Measurements from ENCODE around the gene SALL1.

SALL1 gene

DNA sequence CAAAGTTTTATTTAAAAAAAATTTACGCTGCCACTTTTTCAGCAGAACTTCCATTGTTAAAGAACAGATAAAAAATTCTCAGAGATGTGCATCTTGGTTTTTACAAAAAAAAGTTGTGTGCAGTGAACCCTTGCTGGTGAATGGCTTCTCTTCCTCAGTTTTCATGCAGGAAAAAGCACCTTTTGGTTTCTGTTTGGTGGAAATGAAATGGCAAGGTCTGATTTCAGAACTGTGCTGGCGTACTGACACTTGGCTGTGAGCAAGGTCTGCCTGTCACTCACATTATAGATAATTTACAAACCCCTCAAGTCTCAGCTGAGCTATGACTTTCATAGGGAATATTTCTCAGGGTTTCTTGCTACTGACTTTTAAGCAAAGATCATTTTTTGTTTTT is 5.7 kb upstream of the SALL1 start:
- no peak for DNase-seq (ENCODE audit: low read depth)

DNA sequence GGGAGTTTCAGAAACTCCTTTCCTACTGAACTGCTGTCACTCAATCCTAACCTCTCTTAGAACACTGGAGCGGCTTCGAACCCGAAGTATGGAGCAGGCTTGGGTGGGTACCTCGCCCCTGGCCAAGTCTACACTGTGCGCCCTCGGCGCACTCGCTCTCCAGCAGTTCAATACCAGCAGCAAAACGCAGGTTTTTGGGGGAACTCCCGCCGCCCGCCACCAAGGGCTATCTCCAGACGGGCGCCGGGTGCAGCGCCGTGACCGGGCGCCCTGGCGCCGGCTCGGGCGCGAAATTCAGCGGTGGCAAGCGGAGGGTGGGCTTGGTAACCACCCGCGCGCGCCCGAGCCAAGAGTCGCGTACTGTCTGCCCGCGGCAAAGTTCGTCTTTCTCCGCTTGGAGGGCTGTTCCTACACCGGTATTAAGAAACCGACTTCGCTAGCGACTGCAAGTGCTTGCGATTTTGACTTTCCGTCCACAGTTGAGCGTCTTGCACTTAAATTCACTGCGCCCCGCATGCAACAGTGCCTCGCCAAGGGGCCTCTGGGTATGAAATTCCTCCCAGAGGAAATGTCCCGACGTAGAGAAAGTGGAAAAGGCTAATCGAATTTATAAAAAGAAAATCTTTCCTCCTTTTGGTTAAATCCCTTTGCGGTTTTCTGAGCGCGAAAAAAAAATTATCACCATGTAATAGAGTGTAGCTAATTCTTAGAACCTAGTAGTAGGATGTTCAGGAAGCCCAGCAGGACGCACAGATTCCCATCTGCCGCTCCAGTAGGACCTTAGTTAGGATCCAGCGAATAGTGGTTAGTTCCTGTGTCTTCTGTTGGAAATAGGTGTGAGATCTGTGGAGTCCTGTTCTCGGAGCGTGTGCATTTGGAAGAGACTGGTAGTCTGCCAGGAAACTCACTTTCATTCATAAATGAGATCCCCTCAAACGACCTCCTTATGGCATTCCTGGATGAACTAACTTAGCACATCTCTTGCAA is 5.0 kb upstream of the SALL1 start:
- no peak for DNase-seq (ENCODE audit: low read depth)

DNA sequence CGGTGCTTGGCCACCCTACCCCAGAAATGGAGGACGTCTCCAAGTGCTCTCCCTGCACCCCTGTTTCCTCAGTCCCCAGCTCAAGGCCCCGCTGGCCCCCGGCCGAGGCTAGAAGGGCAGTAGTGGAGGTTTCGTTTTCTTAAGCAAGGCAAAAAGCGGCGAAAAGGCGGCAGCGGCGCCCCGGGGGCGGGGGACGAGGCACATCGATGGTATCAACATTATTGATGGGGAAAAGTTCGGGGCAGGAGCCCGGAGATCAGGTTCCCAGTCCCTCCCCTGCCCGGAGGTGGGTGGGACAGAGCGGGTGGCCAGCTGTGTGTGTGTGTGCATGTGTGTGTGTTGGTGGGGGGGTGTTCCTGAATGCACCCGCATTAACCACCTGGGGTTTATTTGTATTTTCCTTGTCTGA is 4.1 kb upstream of the SALL1 start:
- no peak for DNase-seq (ENCODE audit: low read depth)

DNA sequence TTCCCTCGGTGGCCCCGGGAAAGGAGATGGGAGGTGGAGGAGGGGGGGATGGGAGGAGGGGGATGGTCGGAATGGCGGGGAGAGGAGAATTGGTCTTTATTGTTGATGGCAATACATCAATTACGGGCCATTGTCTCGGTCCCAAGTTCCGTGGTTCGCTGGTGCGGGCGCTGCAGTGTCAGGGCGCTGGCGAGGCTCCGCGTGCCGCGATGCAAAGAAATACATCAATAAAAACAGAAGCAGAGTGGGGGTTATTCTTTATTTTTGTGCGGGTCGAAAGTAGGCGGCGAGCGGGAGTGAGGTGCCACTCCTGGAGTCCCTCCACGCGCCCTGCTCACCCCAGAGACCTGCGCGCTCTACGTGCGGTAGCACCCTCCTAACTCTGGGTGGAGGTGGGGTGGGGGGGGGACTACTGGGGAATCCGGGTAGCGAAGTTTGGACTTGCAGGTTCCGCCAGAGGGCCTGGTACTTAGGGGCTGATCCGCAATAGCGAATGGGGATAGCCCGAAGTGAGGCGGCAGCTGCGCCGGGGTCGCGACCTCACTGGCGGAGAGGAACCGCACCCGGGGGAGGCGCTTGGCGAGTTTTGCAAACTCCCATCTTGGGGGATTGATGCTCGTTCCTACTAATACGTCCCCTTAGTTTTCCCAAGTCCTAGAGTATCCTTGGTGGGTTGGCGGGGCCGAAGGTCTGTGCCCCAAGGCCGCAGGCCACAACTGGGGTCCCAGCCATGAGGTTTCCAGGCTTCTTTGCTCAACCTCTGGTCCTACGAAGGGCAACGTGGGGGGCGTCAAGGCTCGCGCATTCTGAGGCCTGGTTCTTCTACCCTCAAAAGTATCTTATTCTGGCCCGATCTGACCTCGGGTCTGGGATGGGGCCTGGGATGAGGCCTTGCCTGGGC is 3.5 kb upstream of the SALL1 start:
- DNase-seq (ENCODE audit: low read depth) = no peak

DNA sequence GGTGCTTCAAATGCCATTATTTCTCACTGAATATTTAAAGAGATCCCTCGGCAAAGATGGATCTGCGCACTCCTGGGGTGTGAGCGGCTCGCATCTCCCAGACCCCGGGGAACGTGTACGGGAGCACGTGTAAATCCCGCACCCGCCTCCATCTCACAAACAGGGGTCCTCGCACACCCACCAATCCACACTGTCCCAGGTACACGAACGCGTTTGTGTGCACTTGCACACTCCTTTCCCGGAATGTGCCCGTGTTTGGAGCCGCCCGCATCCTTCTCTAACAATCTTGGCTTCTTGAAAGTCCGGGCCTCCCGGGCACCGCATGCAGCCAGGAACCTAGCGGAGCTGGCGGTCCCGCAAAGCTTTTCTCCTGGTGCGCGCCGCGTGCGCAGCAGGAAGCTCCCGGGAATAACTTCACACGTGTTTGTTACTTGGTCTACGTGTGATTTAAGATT is 2.5 kb upstream of the SALL1 start:
- DNase-seq (ENCODE audit: low read depth) = no peak

DNA sequence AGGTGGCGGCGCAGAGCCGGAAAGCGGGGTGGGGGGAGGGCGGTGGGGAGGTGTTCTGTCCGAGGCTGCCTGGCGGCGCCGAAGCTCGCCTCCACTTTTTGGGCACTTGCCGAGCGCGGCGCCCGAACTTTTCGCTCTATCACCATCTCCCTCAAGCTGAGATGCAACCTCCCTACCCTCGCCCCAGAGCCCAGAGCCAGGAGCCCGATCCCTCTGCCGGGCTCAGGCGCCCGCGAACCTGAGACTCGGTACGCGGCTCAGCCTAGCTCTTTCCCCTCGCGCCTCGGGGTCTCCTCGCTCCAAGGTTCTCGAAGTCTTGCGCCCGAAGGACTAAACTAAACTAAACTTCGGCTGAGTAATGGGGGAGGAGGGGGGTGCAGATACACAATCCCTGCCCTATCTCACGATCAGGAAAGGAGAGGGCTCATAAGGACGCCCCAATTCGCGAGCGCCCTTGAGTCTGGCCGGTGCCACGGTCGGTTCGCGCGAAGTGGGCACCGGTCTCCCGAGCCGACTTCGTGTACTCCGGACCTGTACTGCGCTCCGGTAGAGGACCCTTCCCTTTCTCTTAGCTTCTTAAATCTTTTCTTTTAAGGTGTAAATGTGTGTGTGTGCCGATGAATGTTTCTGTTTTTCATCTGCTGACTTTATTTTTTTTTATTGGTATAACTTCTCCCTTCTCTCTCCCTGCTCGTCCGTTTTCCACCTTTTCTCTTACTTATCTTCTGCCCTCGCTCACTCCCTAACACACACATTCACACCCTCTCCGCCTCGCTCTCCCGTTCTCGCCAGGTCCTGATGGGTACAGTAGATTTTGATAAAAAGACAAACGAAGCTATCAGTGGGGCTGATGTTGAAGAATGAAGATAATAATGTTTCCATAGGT is 1.9 kb upstream of the SALL1 start:
- DNase-seq (ENCODE audit: low read depth) = no peak

GRCh38 chr16:51151961-51152663 is 1.0 kb upstream of the SALL1 start:
- DNase-seq (ENCODE audit: low read depth) = no peak

- no peak for DNase-seq (ENCODE audit: low read depth)
Measured at GRCh38 chr16:51151435-51151960, 428 bp upstream of the SALL1 start.

GRCh38 chr16:51150165-51150887 is 744 bp downstream of the SALL1 start:
- DNase-seq (ENCODE audit: low read depth) = no peak

DNA sequence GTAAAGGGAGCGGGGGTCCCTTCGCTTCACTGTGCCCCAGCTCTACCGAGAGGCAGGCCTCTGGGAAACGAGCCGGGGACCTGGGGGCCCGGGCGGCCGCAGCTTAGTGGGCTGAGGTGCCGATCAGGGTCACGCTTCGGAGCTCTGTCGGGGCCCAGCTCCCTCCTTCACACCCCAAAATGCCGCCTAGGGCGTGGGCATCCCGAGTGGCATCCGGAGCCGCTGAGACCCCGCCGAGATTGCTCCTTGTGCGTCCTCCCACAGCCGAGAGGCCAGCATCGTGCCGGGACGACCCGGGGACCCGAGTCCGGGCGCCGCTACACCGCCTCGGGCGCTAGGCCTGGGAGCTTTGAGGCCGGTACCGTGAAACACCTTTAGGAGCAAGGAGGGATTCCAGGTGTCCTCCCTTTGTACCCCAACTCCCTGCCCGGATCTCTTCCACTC is 1.3 kb downstream of the SALL1 start:
- no peak for DNase-seq (ENCODE audit: low read depth)

- no peak for DNase-seq (ENCODE audit: low read depth)
Measured at GRCh38 chr16:51149251-51149661, 1.8 kb downstream of the SALL1 start.

- no peak for DNase-seq (ENCODE audit: low read depth)
Measured at GRCh38 chr16:51148678-51149228, 2.3 kb downstream of the SALL1 start.

DNA sequence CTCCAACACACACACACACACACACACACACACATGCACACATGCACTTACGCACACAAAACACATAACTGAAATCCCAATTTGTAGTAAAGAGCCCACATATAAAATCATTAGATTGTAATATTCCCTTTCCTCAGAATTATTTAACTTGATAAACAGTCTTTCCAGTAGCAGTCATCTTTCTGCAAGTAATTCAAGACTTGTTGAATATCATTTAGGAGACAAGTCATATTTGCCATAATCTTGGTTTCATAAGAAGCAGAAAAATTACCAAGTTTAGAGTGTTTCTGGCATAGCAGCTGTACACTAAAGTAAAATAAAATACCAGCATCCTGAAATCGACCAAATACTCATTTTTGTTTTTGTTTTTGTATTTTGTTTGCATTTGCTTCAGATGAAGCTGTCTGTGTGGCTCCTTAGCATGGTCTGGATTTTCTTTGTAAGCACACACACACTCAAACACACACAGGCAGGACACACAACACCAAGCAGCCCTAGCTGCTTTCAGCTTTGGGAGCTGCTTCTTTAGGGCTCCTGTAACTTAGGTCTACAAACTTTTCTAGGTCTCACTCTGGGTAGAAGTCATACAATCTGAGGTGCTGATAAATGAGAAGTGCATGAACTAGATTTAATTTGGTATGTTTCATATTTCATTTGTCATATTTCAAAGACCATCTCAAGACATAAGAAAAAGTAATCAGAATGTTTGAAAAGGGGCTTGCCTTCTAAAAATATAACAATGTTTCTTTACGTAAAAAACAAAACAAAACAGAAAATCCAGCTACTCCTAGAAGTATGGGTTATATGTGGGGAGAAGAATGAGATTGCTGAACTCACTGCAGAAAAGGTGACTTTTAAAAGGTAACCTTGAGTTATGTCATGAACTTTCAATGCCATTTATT is 3.0 kb downstream of the SALL1 start:
- DNase-seq (ENCODE audit: low read depth) = no peak

GRCh38 chr16:51146256-51146924 is 4.7 kb downstream of the SALL1 start:
- no peak for DNase-seq (ENCODE audit: low read depth)

GRCh38 chr16:51144203-51144602 is 6.9 kb downstream of the SALL1 start:
- DNase-seq (ENCODE audit: low read depth) = no peak

DNA sequence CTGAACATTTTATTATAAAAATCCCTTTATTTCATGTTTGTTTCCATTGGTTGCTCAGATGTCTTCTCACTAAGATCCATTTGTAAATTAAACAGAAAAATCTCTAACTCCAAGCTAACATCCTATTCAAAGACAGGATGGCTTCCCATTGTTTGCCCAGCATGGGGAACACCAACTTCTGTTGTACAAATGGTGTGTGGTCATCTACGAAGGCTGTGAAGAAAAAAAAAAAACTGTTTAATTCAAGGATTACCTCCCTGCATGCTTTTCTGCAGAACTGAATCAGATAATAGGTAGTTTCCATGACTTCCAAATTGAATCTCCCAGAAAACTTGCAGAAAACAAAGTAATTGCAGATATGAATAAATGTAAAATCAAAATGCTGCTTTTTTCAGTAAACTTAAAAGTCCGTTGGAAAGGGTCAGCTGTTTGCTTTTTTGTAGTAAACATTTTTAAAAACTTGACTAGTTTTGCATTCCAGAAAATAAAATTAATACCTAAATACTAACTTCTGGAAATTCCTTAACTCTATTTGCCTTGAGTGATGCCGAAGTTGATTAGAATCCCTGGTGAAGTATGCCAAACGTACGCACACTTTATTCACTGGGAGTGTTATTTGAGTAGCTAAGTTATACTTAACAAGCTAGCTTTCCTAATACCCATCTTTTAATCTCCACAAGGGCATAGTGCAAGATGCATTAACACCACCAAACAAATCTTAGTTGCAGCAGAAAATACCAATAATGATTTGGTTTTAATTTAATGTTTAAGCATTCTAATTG is 7.7 kb downstream of the SALL1 start:
- no peak for DNase-seq (ENCODE audit: low read depth)

DNA sequence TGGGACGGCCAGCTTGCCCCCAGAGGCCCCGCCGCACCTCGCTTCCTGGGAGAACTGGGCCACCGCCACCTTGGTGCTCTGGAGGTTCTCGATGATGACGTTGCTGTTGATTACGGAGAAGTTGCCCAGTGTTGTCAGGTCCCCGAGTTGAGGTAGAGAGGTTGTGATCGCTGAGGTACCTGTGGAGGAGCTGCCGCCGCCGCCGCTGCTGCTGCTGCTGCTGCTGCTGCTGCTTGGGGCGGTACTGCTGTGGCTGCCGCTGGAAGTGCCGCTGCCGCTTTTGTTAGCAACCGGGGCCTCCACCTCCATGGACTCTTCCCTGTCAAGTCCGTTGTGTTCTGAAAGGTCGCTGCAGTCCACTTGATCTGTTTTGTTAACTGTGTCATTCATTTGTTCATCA is 9.5 kb downstream of the SALL1 start:
- DNase-seq (ENCODE audit: low read depth) = no peak
